H1 (cell line): ENCODE measurements around the gene XAGE3. TPM values are rescaled to one million over a fixed set of nuclear protein-coding genes. Genes with fewer than 3 reads are reported as not detected.

Source experiments
- CTCF ChIA-PET: fragments of 300-600 bp; sonication (Branson Sonifier 250); formaldehyde crosslinking; loops from one replicate; lab custom pipeline; 2021; ENCODE audit not compliant: partially characterized antibody; lab: Charles Lee
- POLR2A ChIA-PET: fragments of 300-600 bp; sonication (Branson Sonifier 250); formaldehyde crosslinking; loops from one replicate; lab custom pipeline; 2021; ENCODE audit warnings: inconsistent platforms; ENCODE audit not compliant: partially characterized antibody; lab: Charles Lee
- DNase-seq, 2 experiments: peaks; one replicate each; pipeline versions ENCODE4 v3.0.0 to v3.0.0-alpha.2; 2010 to 2022; ENCODE audit warnings: low spot score in 2 of 2, low read depth in 1 of 2, mixed read lengths in 1 of 2
- FAIRE-seq: peaks from 2 replicates; lab custom pipeline; 2011; peaks lifted over from hg19 to GRCh38; lab: Jason Lieb, UNC
- H2AFZ ChIP-seq: 2 replicates; pipeline ENCODE4 v1.8.1; 2012; ENCODE audit warnings: low read length, inconsistent platforms
- H2AK5ac ChIP-seq: 2 replicates; pipeline ENCODE4 v1.6.1; 2013; ENCODE audit warnings: low read depth, low read length
- H2BK120ac ChIP-seq: replicated peaks from 2 replicates; pipeline ENCODE3; 2013; ENCODE audit warnings: low read depth, low read length, inconsistent platforms
- H2BK12ac ChIP-seq: 2 replicates; pipeline ENCODE4 v1.6.1; 2013; ENCODE audit warnings: low read depth, low read length
- H2BK15ac ChIP-seq: 2 replicates; pipeline ENCODE4 v1.6.1; 2013; ENCODE audit warnings: low read length
- H2BK20ac ChIP-seq: 2 replicates; pipeline ENCODE4 v1.6.1; 2013; ENCODE audit warnings: low read length
- H2BK5ac ChIP-seq: 2 replicates; pipeline ENCODE4 v1.6.1; 2013; ENCODE audit warnings: low read depth, low read length
- H3K14ac ChIP-seq: 2 replicates; pipeline ENCODE4 v1.6.1; 2013; ENCODE audit warnings: inconsistent platforms; ENCODE audit not compliant: insufficient read length
- H3K18ac ChIP-seq: 2 replicates; pipeline ENCODE4 v1.6.1; 2013; ENCODE audit warnings: low read length; ENCODE audit errors: extremely low read depth
- H3K23ac ChIP-seq: 2 replicates; pipeline ENCODE4 v1.6.1; 2013; ENCODE audit warnings: inconsistent platforms; ENCODE audit not compliant: insufficient read length
- H3K23me2 ChIP-seq: 2 replicates; pipeline ENCODE4 v1.6.1; 2013; ENCODE audit warnings: low read depth, low read length
- H3K27ac ChIP-seq: 2 replicates; pipeline ENCODE4 v1.6.1; 2011; ENCODE audit warnings: low read depth, low read length, inconsistent platforms
- H3K27me3 ChIP-seq, 4 experiments: replicated peaks in 1 of 4; 1 replicate in 1 of 4; 2 replicates in 3 of 4; pipeline versions ENCODE4 v1.6.1 to v1.8.1; 2011 to 2013; ENCODE audit warnings: low read length in 3 of 4, mild to moderate bottlenecking in 3 of 4, inconsistent platforms in 2 of 4, mixed read lengths in 2 of 4, moderate library complexity in 1 of 4; ENCODE audit not compliant: control insufficient read depth in 3 of 4, insufficient read depth in 3 of 4; ENCODE audit errors: extremely low read depth in 1 of 4
- H3K36me3 ChIP-seq, 4 experiments: 2 replicates each; pipeline versions ENCODE4 v1.6.1 to v1.8.1; 2011 to 2013; ENCODE audit warnings: mild to moderate bottlenecking in 4 of 4, low read length in 3 of 4, moderate library complexity in 2 of 4, control low read depth in 1 of 4, inconsistent platforms in 1 of 4; ENCODE audit not compliant: insufficient read depth in 4 of 4, control insufficient read depth in 2 of 4
- H3K4ac ChIP-seq: replicated peaks from 2 replicates; pipeline ENCODE3; 2013; ENCODE audit warnings: low read length, low read depth, mixed read lengths, inconsistent platforms; ENCODE audit not compliant: insufficient read length
- H3K4me1 ChIP-seq, 4 experiments: replicated peaks in 1 of 4; 1 replicate in 1 of 4; 2 replicates in 3 of 4; pipeline versions ENCODE4 v1.6.1 to v1.8.1; 2011 to 2013; ENCODE audit warnings: low read length in 3 of 4, inconsistent platforms in 2 of 4, mixed read lengths in 1 of 4; ENCODE audit not compliant: insufficient read depth in 4 of 4, control insufficient read depth in 3 of 4
- H3K4me2 ChIP-seq, 2 experiments: 2 replicates each; pipeline versions ENCODE4 v1.6.1 to v1.8.1; 2011 to 2013; ENCODE audit warnings: low read depth in 2 of 2, low read length in 2 of 2, control low read depth in 1 of 2, inconsistent platforms in 1 of 2, mild to moderate bottlenecking in 1 of 2; ENCODE audit not compliant: insufficient read depth in 1 of 2
- H3K4me3 ChIP-seq, 4 experiments: fragments of 200-600, 300-600 bp in 1 of 4; sonication (generic), shearing (Covaris generic), sonication (Bioruptor Twin) in 1 of 4; 2 replicates each; pipeline versions ENCODE4 v1.5.1 to v1.8.1; 2011 to 2016; ENCODE audit warnings: low read length in 4 of 4, low read depth in 3 of 4, control low read depth in 2 of 4, inconsistent platforms in 2 of 4, mild to moderate bottlenecking in 2 of 4, mixed read lengths in 1 of 4, moderate library complexity in 1 of 4; ENCODE audit not compliant: insufficient read depth in 2 of 4; ENCODE audit errors: extremely low read depth in 1 of 4
- H3K56ac ChIP-seq: replicated peaks from 2 replicates; pipeline ENCODE3; 2013; ENCODE audit warnings: low read depth, mild to moderate bottlenecking, mixed read lengths, low read length, inconsistent platforms; ENCODE audit not compliant: insufficient read length
- H3K79me1 ChIP-seq: 2 replicates; pipeline ENCODE4 v1.6.1; 2013; ENCODE audit warnings: low read depth, low read length, control low read depth
- H3K79me2 ChIP-seq, 2 experiments: 2 replicates each; pipeline versions ENCODE4 v1.6.1 to v1.8.1; 2012 to 2013; ENCODE audit warnings: low read length in 2 of 2, mild to moderate bottlenecking in 2 of 2, inconsistent platforms in 1 of 2; ENCODE audit not compliant: insufficient read depth in 2 of 2, control insufficient read depth in 1 of 2
- H3K9ac ChIP-seq, 4 experiments: replicated peaks in 1 of 4; 1 replicate in 1 of 4; 2 replicates in 3 of 4; pipeline versions ENCODE4 v1.6.1 to v1.8.1; 2011 to 2013; ENCODE audit warnings: low read depth in 3 of 4, low read length in 3 of 4, control low read depth in 2 of 4, mild to moderate bottlenecking in 2 of 4, moderate library complexity in 2 of 4, inconsistent platforms in 1 of 4; ENCODE audit errors: extremely low read depth in 1 of 4
- H3K9me3 ChIP-seq, 2 experiments: 2 replicates each; pipeline versions ENCODE4 v1.6.1 to v1.8.1; 2012 to 2013; ENCODE audit warnings: mild to moderate bottlenecking in 2 of 2, moderate library complexity in 2 of 2, control low read depth in 1 of 2, inconsistent platforms in 1 of 2, low read depth in 1 of 2, low read length in 1 of 2, mixed read lengths in 1 of 2; ENCODE audit not compliant: insufficient read depth in 2 of 2
- H4K20me1 ChIP-seq, 2 experiments: replicated peaks in 1 of 2; 2 replicates each; pipeline versions ENCODE3 to v1.8.1; 2011 to 2013; ENCODE audit warnings: inconsistent platforms in 2 of 2, low read length in 2 of 2, mild to moderate bottlenecking in 1 of 2; ENCODE audit not compliant: insufficient read depth in 2 of 2, control insufficient read depth in 1 of 2
- H4K5ac ChIP-seq: 2 replicates; pipeline ENCODE4 v1.6.1; 2013; ENCODE audit warnings: low read length, low read depth, mixed read lengths, inconsistent platforms; ENCODE audit not compliant: insufficient read length
- H4K8ac ChIP-seq: 2 replicates; pipeline ENCODE4 v1.8.0; 2013; ENCODE audit warnings: mild to moderate bottlenecking, moderate library complexity, low read length, inconsistent platforms; ENCODE audit not compliant: insufficient read depth; ENCODE audit errors: extremely low read depth
- H4K91ac ChIP-seq: replicated peaks from 2 replicates; pipeline ENCODE3; 2013; ENCODE audit warnings: low read length, mixed read lengths, inconsistent platforms; ENCODE audit not compliant: insufficient read length
- ASH2L ChIP-seq: fragments of 200-600, 300-600 bp; sonication (generic); IDR thresholded peaks from one replicate; pipeline ENCODE4 v1.7.1; 2017; ENCODE audit warnings: low read length
- ATF2 ChIP-seq: IDR thresholded peaks from 2 replicates; pipeline ENCODE4 v1.6.1; 2012; ENCODE audit warnings: low read length, inconsistent platforms
- CHD1 ChIP-seq: IDR thresholded peaks from 2 replicates; pipeline ENCODE4 v1.6.1; 2012; ENCODE audit warnings: low read depth, low read length, improper control_type of control experiment
- EP300 ChIP-seq, 2 experiments: IDR thresholded peaks; 1 replicate in 1 of 2; 2 replicates in 1 of 2; pipeline ENCODE4 v1.6.1; 2011 to 2012; ENCODE audit warnings: low read depth in 2 of 2, low read length in 2 of 2, mild to moderate bottlenecking in 2 of 2, borderline replicate concordance in 1 of 2, inconsistent platforms in 1 of 2, moderate library complexity in 1 of 2
- MAFK ChIP-seq: IDR thresholded peaks from 2 replicates; pipeline ENCODE4 v1.6.1; 2012; ENCODE audit warnings: low read depth, mild to moderate bottlenecking, improper control_type of control experiment, low read length
- PHF8 ChIP-seq: fragments of 200-600 bp; sonication (generic); conservative IDR thresholded peaks from 2 replicates; pipeline ENCODE4 v1.7.1; 2012; ENCODE audit warnings: low read depth, mild to moderate bottlenecking, inconsistent platforms, low read length, moderate library complexity
- POU5F1 ChIP-seq: IDR thresholded peaks from 2 replicates; pipeline ENCODE4 v1.6.1; 2011; ENCODE audit warnings: low read depth, mild to moderate bottlenecking, low read length, moderate library complexity
- SAP30 ChIP-seq: fragments of 300-600 bp; sonication (generic); IDR thresholded peaks from 2 replicates; pipeline ENCODE4 v1.7.1; 2012; ENCODE audit warnings: low read length, moderate library complexity, mild to moderate bottlenecking, inconsistent platforms; ENCODE audit not compliant: insufficient read depth, insufficient replicate concordance
- SP1 ChIP-seq: IDR thresholded peaks from 2 replicates; pipeline ENCODE4 v1.6.1; 2011; ENCODE audit warnings: low read depth, low read length
- SRF ChIP-seq: IDR thresholded peaks from 2 replicates; pipeline ENCODE4 v1.6.1; 2011; ENCODE audit warnings: mild to moderate bottlenecking, low read depth, low read length, moderate library complexity
- YY1 ChIP-seq: IDR thresholded peaks from 2 replicates; pipeline ENCODE4 v1.6.1; 2011; ENCODE audit warnings: low read depth, mild to moderate bottlenecking, low read length
- WGBS, 2 experiments: shearing (Covaris generic) in 1 of 2; methylation state at CpG; one replicate each; pipeline versions ENCODE4 v1.1.6 to v1.1.7; 2013 to 2015; ENCODE audit warnings: low lambda C conversion rate in 2 of 2, mixed read lengths in 2 of 2, inconsistent platforms in 1 of 2, low coverage in 1 of 2, missing lambda C conversion rate in 1 of 2; ENCODE audit not compliant: insufficient replicate concordance in 2 of 2, insufficient coverage in 1 of 2, insufficient read length in 1 of 2; ENCODE audit errors: extremely low coverage in 1 of 2, missing lambda C conversion rate in 1 of 2; 5-methylcytosine and 5-hydroxymethylcytosine counted together
- polyA plus RNA-seq, 7 experiments: library from polyadenylated mRNA; depleted of rRNA in 3 of 7; stranded (reverse) in 5 of 7; unstranded in 2 of 7; fragments of >200 nt in 5 of 7; fragments of 200-250 nt in 2 of 7; gene quantifications; 1 replicate in 5 of 7; 2 replicates in 1 of 7; 4 replicates in 1 of 7; pipeline versions ENCODE4 v1.2.1 to v1.2.3, GENCODE V29; 2011 to 2013; ENCODE audit warnings: missing spikeins in 2 of 7, mixed read lengths in 2 of 7
- total RNA-seq: library from RNA; stranded (reverse); fragmentation: NEBNext Ultra II Directional; extraction: Animal tissue kit (Norgen Biotek cat#: 25700); gene quantifications from 2 replicates; pipeline ENCODE4 v1.2.1, GENCODE V29; 2021

Gene XAGE3
- total and polyA plus RNA-seq, 2 of the 8 experiments (the other 6 are each of a cell fraction or from before 2014, with no cell fraction given) = not detected

DNA sequence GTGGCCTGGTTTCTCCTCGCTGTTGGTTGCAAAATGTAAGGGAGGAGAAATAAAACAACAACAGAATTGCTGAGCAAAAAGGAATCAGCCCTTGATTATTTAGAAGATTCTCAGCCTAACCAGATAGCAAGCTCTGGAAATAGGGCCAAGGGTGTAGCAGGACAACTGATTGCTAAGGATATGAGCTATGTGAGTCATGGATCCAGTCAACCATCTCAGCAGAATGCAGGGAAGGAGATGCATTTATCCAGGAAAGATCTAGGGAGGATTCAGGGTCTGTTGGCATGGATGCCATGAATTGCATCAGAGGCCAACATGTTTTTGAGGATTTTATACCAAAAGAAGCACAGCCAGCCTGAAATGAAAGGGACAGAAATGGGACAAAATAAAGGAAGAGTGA is 2.2 kb upstream of the XAGE3 start:
- no peak overlapping the region for H3K4me3 ChIP-seq
- WGBS, 2 experiments = no CpG with 5 or more reads among the region's 1 CpG
- no peak overlapping the region for H2AFZ ChIP-seq
- no peak overlapping the region for H4K8ac ChIP-seq
- no peak overlapping the region for H3K56ac ChIP-seq
- H3K18ac ChIP-seq = no peak overlapping the region
- DNase-seq (no peak), FAIRE-seq (no peak)
- no peak overlapping the region for H2BK20ac ChIP-seq
- H3K4me2 ChIP-seq = no peak overlapping the region
- H3K79me1 ChIP-seq = no peaks in the 10 kb centered on the region
- H3K79me2 ChIP-seq = no peaks in the 10 kb centered on the region
- POLR2A ChIA-PET = no interaction called here
- no peaks in the 10 kb centered on the region for H3K27me3 ChIP-seq
- no peak overlapping the region for H2BK5ac ChIP-seq
- no peak overlapping the region for H3K23ac ChIP-seq
- H3K9me3 ChIP-seq = peaks cover 3 to 7% of the 10 kb centered on the region in 2 experiments; a peak in 2 of 4 replicates
- H3K4me1 ChIP-seq = no peaks in the 10 kb centered on the region
- no peak overlapping the region for H3K27ac ChIP-seq
- H2BK120ac ChIP-seq = no peak overlapping the region
- no peak overlapping the region for H4K91ac ChIP-seq
- H4K5ac ChIP-seq = no peak overlapping the region
- no peaks in the 10 kb centered on the region for H3K36me3 ChIP-seq
- no peak overlapping the region for H3K14ac ChIP-seq
- CTCF ChIA-PET = no interaction called here
- H3K9ac ChIP-seq = no peak overlapping the region
- H3K4ac ChIP-seq = no peak overlapping the region
- H4K20me1 ChIP-seq = no peaks in the 10 kb centered on the region
- H2BK12ac ChIP-seq = no peak overlapping the region
- no peak overlapping the region for H2BK15ac ChIP-seq
- no peaks in the 10 kb centered on the region for H3K23me2 ChIP-seq
- no peak for TF ChIP-seq EP300 (IDR thresholded peaks at IDR 0.05; ENCODE audit: borderline replicate concordance in 1 of 2, low read depth in 2 of 2, low read length in 2 of 2)
- TF ChIP-seq SAP30 = no peak
- no peak for TF ChIP-seq ATF2
- TF ChIP-seq ASH2L = no peak
- TF ChIP-seq SRF = no peak
- TF ChIP-seq YY1 = no peak
- no peak for TF ChIP-seq MAFK
- no peak for TF ChIP-seq CHD1
- no peak for TF ChIP-seq POU5F1
- no peak for TF ChIP-seq SP1
- TF ChIP-seq PHF8 = no peak
- H2AK5ac ChIP-seq = no peak overlapping the region
